Measurements from ENCODE around the gene ARPC4.

DNA sequence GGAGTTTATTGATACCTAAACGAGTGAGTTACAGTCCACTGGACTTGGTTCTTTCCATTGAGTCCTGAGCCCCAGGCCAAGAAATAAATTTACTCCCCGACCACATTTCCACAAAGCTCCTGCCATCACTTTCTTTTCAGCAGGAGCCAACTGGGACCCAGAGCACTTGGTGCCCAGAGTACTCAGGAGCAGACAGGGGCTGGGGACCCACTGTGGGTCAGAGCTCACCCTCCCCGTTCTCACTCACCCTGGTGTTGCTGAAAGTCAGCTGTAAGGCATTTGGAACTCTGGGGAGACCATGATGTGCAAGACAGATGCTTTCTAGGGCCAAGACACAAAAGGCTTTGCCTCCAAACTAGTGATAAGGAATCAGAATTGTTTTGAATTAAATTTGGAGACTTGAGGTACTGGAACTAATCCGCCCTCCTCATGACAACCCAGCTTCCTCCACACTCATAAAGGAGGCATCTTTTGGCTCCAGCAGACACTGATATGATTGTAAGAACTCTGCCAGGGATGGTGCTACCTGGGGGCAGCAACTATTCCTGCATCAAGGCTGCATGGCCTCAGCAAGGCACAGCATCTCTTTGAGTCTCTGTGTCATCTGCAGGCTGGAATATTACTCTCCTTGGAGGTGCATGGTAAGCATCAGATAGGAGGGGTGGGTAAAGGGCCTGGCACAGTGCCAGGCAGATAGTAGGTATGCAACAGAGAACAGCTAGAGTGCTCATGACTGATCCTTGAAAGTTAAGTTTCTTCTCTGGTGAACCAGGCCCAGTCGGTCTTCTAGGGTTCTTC is 15.8 kb upstream of the ARPC4 start:
- TF ChIP-seq, protein P1, sequence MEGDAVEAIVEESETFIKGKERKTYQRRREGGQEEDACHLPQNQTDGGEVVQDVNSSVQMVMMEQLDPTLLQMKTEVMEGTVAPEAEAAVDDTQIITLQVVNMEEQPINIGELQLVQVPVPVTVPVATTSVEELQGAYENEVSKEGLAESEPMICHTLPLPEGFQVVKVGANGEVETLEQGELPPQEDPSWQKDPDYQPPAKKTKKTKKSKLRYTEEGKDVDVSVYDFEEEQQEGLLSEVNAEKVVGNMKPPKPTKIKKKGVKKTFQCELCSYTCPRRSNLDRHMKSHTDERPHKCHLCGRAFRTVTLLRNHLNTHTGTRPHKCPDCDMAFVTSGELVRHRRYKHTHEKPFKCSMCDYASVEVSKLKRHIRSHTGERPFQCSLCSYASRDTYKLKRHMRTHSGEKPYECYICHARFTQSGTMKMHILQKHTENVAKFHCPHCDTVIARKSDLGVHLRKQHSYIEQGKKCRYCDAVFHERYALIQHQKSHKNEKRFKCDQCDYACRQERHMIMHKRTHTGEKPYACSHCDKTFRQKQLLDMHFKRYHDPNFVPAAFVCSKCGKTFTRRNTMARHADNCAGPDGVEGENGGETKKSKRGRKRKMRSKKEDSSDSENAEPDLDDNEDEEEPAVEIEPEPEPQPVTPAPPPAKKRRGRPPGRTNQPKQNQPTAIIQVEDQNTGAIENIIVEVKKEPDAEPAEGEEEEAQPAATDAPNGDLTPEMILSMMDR (IDR thresholded peaks at IDR 0.05): no peak
- TF ChIP-seq POLR2A (IDR thresholded peaks at IDR 0.05): no peak

Data from heart left ventricle (tissue), 13 donors.